ENCODE measurements around the gene JAM2. TPM values are rescaled to one million over a fixed set of nuclear protein-coding genes. Genes with fewer than 3 reads are reported as not detected.

Gene JAM2
- total RNA-seq, 2 experiments from 2014 or later, result 0.33 to 1.2 TPM

DNA sequence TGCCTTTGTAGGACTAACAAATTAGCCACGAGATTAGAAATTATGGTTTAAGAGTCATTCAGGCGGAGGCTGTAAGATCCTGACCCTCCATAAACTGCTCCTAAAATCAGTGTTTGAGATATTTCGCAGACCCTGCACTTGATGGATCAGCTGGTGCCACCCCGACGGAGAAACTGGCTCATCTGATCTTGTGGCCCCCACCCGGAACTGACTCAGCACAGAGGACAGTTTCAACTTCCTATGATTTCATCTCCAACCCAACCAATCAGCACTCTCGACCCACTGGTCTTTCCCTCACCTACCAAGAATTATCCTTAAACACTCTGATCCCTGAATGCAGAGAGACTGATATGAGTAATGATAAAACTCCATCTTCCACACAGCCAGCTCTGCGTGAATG, 3.7 kb upstream of the JAM2 start:
- Mint-ChIP-seq H3K27me3 (peaks cover 33% of the 10 kb centered on the region), H3K4me1 (peaks cover 8% of the 10 kb centered on the region), H3K9me3 (no peaks in the 10 kb centered on the region), H3K27ac (no peak overlapping the region), H3K36me3 (no peaks in the 10 kb centered on the region), H3K4me3 (no peak overlapping the region)
- POLR2A ChIA-PET, result no interaction called here
- DNase-seq, result no peak
- ATAC-seq (ENCODE audit: low read depth), result no peak

DNA sequence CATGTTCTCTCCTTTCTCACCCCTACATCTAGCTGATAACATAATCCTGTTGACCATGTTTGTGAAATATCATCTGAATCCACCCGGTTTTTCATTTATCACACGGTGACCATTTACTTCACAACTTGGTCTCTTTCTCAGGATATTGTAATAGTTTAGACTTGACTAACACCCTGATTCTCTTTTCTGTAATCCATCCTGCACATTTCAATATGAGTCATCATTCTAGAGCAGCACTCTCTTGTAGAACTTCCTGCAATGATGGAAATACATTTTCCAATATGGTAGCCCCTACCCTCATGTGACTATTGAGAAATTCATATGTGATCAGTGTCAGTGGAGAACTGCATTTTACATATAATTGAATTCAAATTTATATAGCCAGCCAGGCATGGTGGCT, 2.3 kb upstream of the JAM2 start:
- POLR2A ChIA-PET, result no interaction called here
- Mint-ChIP-seq H3K27me3 (peaks cover 39% of the 10 kb centered on the region), H3K27ac (no peak overlapping the region), H3K4me3 (no peak overlapping the region), H3K9me3 (no peaks in the 10 kb centered on the region), H3K4me1 (peaks cover 12% of the 10 kb centered on the region), H3K36me3 (no peaks in the 10 kb centered on the region)
- DNase-seq (no peak), ATAC-seq (ENCODE audit: low read depth) (no peak)

DNA sequence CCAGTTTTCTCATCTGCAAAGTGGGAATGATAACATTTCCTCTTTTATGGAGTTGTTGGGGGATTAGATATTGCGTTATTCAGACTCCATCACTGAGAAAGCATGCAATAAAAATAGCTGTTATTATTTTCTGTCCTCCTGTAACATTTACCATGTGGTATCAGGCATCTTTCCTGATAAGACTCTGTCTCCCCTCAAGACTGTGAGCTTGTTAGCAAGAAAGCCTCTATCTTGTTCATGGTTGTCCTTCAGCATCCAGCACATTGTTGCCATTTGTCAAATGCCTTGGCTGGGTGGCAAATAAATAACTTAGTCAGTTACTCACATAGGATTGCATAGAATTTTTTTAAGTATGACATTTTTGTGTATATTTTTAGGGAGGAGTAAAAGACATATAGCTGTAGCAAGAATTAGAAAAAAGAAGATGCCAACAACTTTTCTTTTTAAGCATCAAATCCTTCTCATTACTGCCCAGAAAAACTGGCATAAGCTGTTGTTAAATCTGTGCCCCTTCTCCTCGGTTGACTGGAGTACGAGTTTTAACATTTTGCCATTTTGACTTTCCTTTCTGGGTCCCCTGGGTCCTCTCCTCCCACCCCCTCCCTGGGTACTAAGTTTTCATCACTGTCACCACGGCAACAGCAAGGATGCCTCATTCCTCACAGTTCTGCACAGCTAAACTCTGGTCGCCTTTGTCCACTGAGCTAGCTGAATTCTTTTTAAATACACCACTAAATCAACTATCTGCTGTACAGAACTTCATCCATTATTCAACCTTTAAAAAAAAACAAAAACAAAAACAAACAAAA, 1.0 kb upstream of the JAM2 start:
- H3K4me3 Mint-ChIP-seq, result no peak overlapping the region
- H3K27me3 Mint-ChIP-seq, result peaks cover 42% of the 10 kb centered on the region
- POLR2A ChIA-PET, result no interaction called here
- H3K36me3 Mint-ChIP-seq, result no peaks in the 10 kb centered on the region
- H3K27ac Mint-ChIP-seq, result no peak overlapping the region
- no peak for DNase-seq
- H3K4me1 Mint-ChIP-seq, result peaks cover 12% of the 10 kb centered on the region
- ATAC-seq (ENCODE audit: low read depth), result no peak
- no peaks in the 10 kb centered on the region for H3K9me3 Mint-ChIP-seq

DNA sequence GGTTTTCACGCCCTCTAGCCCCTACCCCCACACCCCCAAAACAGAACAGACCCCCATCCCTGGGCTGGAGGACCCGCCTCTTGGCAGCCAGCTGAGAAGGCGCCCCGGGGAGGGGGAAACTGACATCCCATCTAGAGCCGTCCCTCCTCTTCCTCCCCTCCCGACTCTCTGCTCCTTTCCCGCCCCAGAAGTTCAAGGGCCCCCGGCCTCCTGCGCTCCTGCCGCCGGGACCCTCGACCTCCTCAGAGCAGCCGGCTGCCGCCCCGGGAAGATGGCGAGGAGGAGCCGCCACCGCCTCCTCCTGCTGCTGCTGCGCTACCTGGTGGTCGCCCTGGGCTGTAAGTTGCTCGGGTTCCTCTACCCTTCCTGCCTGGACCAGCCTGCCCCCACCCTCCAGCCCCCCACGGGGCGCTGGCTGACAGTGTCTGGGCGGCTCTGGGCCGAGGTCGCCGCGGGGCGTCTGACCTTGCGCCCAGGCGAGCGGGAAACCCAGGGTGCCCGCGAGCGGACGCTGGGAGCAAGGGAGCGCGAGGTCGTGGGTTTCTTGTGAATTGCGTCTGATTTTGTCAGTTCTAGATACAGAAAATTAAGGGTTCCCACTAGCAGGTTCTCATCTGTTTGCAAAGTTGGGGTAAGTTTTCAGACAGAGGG, 618 bp downstream of the JAM2 start:
- no peaks in the 10 kb centered on the region for H3K9me3 Mint-ChIP-seq
- H3K36me3 Mint-ChIP-seq, result no peaks in the 10 kb centered on the region
- peaks cover 40% of the 10 kb centered on the region for H3K27me3 Mint-ChIP-seq
- peak overlapping the region; percentile 22 for H3K27ac Mint-ChIP-seq
- H3K4me1 Mint-ChIP-seq, result peaks cover 12% of the 10 kb centered on the region
- peak; percentile 83 for ATAC-seq (ENCODE audit: low read depth)
- POLR2A ChIA-PET, result no interaction called here
- peak overlapping the region; percentile 72 for H3K4me3 Mint-ChIP-seq
- DNase-seq, result peak; percentile 69

DNA sequence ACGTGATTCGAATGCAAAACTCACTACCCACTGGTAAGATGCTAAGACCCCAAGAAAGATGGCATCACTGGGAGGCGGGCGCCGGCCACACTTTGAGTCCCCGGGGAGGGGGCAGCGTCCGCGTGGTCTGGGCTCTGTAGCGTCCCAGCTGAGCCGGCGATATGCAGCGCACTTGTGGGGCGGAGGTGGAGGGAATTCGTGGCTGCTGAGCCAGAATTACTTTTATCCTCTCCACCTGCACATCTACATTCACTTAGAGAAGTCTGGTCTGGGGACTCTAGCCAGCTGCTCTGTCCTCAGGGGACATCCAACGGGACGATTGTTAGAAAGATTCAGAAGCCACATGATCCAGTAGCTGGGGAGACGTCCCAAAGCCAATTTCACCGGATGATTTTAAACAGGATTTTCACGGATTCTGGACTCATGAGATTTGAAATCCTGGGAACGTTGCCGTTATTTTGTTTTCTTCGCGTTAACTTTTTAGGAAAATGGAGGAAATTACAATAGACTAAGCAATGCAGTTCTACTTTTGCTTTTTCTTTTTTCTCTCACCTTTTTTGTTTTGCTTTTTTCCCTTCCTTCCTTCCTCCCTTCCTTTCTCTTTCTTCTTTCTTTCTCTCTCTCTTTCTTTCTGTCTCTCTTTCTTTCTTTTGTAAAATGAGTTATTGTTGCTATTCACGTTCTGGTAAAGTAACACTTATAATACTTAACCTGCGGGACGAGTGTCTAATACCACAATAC, 1.3 kb downstream of the JAM2 start:
- Mint-ChIP-seq H3K27ac (no peak overlapping the region), H3K27me3 (peaks cover 37% of the 10 kb centered on the region), H3K4me1 (peaks cover 12% of the 10 kb centered on the region), H3K4me3 (peak overlapping the region; percentile 72), H3K36me3 (no peaks in the 10 kb centered on the region), H3K9me3 (no peaks in the 10 kb centered on the region)
- ATAC-seq (ENCODE audit: low read depth) (peak; percentile 13), DNase-seq (peak; percentile 35)
- POLR2A ChIA-PET, result no interaction called here

DNA sequence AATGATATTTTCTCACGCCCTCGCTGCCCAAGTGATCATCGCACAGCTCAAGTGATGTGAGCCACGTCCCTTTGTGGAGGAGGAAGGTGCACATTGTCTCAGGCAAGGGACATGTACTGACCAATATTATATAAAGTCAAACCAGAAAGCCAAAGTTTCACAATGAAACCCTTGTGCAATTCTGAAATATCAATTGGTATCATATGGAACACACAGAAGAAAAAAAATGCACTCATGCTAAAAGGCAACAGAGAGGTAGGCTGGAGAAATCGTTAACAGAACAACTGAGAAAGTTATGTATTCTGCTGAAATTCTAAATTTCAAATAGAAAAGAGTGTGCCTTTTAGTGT, 1.9 kb downstream of the JAM2 start:
- Mint-ChIP-seq H3K27me3 (peaks cover 37% of the 10 kb centered on the region), H3K4me1 (peaks cover 12% of the 10 kb centered on the region), H3K9me3 (no peaks in the 10 kb centered on the region), H3K27ac (no peak overlapping the region), H3K4me3 (peak overlapping the region; percentile 72), H3K36me3 (no peaks in the 10 kb centered on the region)
- POLR2A ChIA-PET, result no interaction called here
- ATAC-seq (ENCODE audit: low read depth) (no peak), DNase-seq (no peak)

DNA sequence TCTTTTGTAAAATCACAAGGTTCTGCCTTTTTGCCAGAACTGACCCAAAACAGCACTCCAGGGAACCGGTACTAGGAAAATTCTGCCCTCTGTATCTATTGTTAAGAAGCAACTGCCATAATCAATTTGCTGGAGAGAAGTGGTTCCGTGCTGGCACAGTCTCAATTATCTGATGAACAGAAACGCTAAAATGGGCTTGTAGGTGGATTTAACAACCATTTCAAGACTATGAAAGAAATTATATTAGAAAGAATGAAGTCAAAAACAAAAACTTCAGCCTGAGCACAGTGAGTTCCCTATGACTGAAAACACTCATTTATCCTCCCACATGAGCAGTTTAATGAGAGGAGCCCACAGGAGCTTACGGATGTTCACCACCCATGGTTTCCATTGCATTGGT, 4.4 kb downstream of the JAM2 start:
- Mint-ChIP-seq H3K4me1 (peaks cover 10% of the 10 kb centered on the region), H3K27me3 (peaks cover 33% of the 10 kb centered on the region), H3K36me3 (no peaks in the 10 kb centered on the region), H3K4me3 (no peak overlapping the region), H3K27ac (no peak overlapping the region), H3K9me3 (no peaks in the 10 kb centered on the region)
- DNase-seq, result no peak
- POLR2A ChIA-PET, result no interaction called here
- ATAC-seq (ENCODE audit: low read depth), result no peak

DNA sequence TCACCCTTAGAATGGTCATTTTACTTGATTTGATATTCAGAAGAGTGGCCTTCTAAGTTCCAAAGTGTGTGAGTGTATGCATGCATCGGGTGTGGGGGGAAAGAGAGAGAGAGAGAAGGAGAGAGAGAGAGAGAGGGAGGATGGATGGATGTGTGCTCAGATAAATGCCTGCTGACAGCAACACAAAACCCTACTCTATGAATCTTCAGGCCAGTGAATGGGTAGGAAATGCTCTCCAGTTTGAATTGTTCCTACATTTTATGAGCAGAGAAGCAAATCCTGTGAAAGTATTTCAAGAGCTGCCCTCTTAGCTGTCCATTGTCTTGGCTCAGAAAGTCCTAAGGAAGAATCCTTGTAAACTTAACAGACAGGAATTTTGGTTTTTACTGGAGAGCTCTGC, 7.4 kb downstream of the JAM2 start:
- DNase-seq (no peak), ATAC-seq (ENCODE audit: low read depth) (no peak)
- peaks cover 17% of the 10 kb centered on the region for H3K27me3 Mint-ChIP-seq
- POLR2A ChIA-PET, result no interaction called here
- no peaks in the 10 kb centered on the region for H3K4me1 Mint-ChIP-seq
- H3K4me3 Mint-ChIP-seq, result no peak overlapping the region
- H3K36me3 Mint-ChIP-seq, result no peaks in the 10 kb centered on the region
- H3K27ac Mint-ChIP-seq, result no peak overlapping the region
- H3K9me3 Mint-ChIP-seq, result no peaks in the 10 kb centered on the region

DNA sequence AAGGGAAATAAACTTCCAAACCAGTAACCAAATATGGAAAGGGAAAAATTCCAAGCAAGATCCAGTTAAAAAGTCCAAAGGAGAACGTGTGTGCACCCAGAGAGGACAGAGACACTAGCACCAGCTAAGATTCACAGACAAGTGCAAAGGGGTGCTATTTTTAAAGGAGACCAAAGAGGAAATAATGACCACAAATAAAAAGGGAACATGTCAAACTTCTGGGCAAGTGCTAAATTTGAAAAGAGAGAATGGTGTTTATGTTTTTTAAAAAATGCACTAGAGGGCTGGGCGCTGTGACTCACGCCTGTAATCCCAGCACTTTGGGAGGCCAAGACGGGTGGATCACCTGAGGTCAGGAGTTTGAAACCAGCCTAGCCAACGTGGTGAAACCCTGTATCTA, 8.6 kb downstream of the JAM2 start:
- H3K36me3 Mint-ChIP-seq, result no peaks in the 10 kb centered on the region
- H3K27ac Mint-ChIP-seq, result no peak overlapping the region
- H3K9me3 Mint-ChIP-seq, result no peaks in the 10 kb centered on the region
- no peak overlapping the region for H3K4me3 Mint-ChIP-seq
- H3K4me1 Mint-ChIP-seq, result no peaks in the 10 kb centered on the region
- no peak for ATAC-seq (ENCODE audit: low read depth)
- DNase-seq, result no peak
- POLR2A ChIA-PET, result no interaction called here
- H3K27me3 Mint-ChIP-seq, result peaks cover 13% of the 10 kb centered on the region

DNA sequence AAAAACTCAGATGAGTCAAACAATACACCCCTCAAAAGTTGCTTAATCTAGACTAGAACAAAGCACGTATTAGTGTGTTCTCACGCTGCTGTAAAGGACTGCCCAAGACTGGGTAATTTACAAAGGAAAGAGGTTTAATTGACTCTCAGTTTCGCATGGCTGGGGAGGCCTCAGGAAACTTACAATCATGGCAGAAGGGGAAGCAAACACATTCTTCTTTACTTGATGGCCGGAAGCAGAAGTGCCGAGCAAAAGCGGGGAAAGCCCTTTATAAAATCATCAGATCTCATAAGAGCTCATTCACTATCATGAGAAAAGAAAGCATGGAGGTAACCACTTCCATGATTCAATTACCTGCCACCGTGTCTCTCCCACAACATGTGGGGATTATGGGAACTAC, 10.1 kb downstream of the JAM2 start:
- POLR2A ChIA-PET, result no interaction called here
- H3K36me3 Mint-ChIP-seq, result no peaks in the 10 kb centered on the region
- H3K27me3 Mint-ChIP-seq, result peaks cover 15% of the 10 kb centered on the region
- H3K9me3 Mint-ChIP-seq, result no peaks in the 10 kb centered on the region
- H3K27ac Mint-ChIP-seq, result no peak overlapping the region
- no peak overlapping the region for H3K4me3 Mint-ChIP-seq
- H3K4me1 Mint-ChIP-seq, result no peaks in the 10 kb centered on the region
- DNase-seq (no peak), ATAC-seq (ENCODE audit: low read depth) (no peak)

DNA sequence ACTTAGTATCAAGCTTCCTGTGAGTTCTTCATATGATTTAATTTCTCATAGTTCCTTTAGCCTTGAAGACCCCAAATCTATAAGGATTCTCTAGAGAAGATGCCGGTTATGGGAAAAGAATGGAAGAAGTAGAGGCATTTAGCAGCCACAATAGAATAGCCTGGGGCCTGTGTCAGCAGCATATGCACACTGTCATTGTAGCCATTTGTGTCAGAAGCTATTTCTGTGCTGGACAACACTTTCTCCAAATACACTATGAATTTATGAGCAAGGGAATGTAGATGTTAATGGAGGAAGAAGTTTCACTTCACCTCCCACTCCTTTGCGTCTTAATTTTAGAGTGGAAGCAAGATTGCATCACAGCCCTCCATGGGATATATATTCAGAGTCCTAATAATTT, 17.4 kb downstream of the JAM2 start:
- H3K27me3 Mint-ChIP-seq, result peaks cover 9% of the 10 kb centered on the region
- ATAC-seq (ENCODE audit: low read depth) (no peak), DNase-seq (no peak)
- no peak overlapping the region for H3K4me3 Mint-ChIP-seq
- POLR2A ChIA-PET, result no interaction called here
- H3K36me3 Mint-ChIP-seq, result no peaks in the 10 kb centered on the region
- H3K9me3 Mint-ChIP-seq, result no peaks in the 10 kb centered on the region
- H3K27ac Mint-ChIP-seq, result no peak overlapping the region
- no peaks in the 10 kb centered on the region for H3K4me1 Mint-ChIP-seq

DNA sequence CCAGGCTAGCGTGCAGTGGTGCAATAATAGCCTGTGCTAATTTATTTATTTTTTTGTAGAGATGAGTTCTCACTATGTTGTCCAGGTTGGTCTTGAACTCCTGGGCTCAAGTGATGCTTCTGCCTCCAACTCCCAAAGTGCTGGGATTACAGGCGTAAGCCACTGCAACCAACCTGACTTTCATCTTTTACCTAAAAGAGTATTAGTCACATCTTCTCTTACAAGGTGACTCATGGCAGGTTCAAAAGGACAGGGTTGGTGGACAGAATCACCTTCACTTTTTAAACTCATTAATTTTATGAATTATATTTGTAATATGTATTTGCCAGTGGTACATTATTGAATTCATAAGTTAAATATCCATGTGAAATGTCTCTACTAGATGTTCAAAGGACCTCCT, 18.1 kb downstream of the JAM2 start:
- Mint-ChIP-seq H3K4me3 (no peak overlapping the region), H3K27ac (no peak overlapping the region), H3K36me3 (no peaks in the 10 kb centered on the region), H3K27me3 (peaks cover 9% of the 10 kb centered on the region), H3K9me3 (no peaks in the 10 kb centered on the region), H3K4me1 (no peaks in the 10 kb centered on the region)
- POLR2A ChIA-PET, result no interaction called here
- ATAC-seq (ENCODE audit: low read depth), result no peak
- no peak for DNase-seq

DNA sequence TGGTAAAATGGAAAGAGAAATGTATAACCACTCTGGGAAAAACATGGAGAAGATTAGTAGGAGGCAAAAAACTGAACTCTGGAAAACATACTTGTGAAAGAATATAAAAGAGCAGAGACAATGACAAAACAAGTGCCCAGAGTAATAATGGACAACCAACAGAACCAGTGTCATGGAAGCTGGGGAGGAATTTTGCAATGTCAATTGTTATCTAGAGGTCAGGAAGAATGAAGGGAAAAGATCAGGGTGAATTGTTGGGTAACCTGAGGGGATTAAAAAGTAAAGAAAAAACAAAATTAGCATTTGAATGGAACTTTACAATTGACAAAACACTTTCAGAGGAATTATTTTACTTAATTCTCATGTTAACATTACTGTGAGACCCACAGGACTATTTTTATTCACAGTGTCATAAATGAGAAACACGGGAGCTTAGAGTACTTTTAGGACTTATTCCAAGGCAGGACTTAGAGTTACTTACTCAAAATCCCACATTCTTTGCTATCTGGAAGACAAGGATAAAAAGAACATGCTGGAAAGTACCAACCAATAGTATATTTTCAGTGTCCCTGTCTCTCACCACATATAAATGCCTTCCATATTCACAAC, 19.5 kb downstream of the JAM2 start:
- Mint-ChIP-seq H3K4me1 (no peaks in the 10 kb centered on the region), H3K27ac (no peak overlapping the region), H3K27me3 (peaks cover 7% of the 10 kb centered on the region), H3K36me3 (no peaks in the 10 kb centered on the region), H3K4me3 (no peak overlapping the region), H3K9me3 (no peaks in the 10 kb centered on the region)
- no peak for ATAC-seq (ENCODE audit: low read depth)
- POLR2A ChIA-PET, result no interaction called here
- DNase-seq, result no peak

DNA sequence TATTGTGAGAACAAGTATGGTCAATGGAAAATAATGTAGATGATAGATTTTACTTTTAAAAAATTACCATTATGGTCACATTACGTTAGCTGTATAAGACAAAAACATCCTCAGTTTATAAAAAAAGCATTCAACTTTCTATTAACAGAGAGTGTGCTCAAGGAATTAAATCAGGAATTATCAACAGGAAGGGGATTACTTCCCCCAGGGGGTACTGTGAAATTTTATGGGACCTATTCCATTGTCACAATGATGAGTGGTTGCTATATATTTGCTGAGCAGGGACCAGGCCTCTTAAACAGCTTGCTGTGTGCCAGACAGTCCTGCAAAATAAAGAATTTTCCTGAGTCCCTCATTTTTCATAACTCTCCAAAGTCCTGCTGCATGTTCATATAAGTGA, 21.2 kb downstream of the JAM2 start:
- POLR2A ChIA-PET, result no interaction called here
- Mint-ChIP-seq H3K9me3 (no peaks in the 10 kb centered on the region), H3K27me3 (peaks cover 7% of the 10 kb centered on the region), H3K4me1 (peaks cover 2% of the 10 kb centered on the region), H3K4me3 (no peak overlapping the region), H3K36me3 (no peaks in the 10 kb centered on the region), H3K27ac (no peak overlapping the region)
- DNase-seq, result no peak
- ATAC-seq (ENCODE audit: low read depth), result no peak
